Gastroesophageal sphincter (tissue), 3 donors: ENCODE data around the gene CYREN.

Experiments used
- EP300 ChIP-seq: sonication (generic); formaldehyde crosslinking; IDR thresholded peaks from one replicate; pipeline ENCODE4 v1.6.1; 2017; ENCODE audit warnings: antibody characterized with exemption, mild to moderate bottlenecking
- POLR2A ChIP-seq, 2 donors: fragments of 450-650 bp; IDR thresholded peaks; one replicate each; pipeline ENCODE4 v1.6.1; 2017; ENCODE audit warnings: antibody characterized with exemption in 2 of 2, mild to moderate bottlenecking in 2 of 2, moderate library complexity in 1 of 2
- TF ChIP-seq, protein P1 (sequence below), 4 experiments: fragments of 200-600 bp in 2 of 4; fragments of 450-650 bp in 2 of 4; sonication (generic) in 1 of 4; IDR thresholded peaks; one replicate each; pipeline ENCODE4 v1.5.1; 2017 to 2019; ENCODE audit warnings: antibody characterized with exemption in 4 of 4, mild to moderate bottlenecking in 2 of 4, moderate library complexity in 2 of 4

DNA sequence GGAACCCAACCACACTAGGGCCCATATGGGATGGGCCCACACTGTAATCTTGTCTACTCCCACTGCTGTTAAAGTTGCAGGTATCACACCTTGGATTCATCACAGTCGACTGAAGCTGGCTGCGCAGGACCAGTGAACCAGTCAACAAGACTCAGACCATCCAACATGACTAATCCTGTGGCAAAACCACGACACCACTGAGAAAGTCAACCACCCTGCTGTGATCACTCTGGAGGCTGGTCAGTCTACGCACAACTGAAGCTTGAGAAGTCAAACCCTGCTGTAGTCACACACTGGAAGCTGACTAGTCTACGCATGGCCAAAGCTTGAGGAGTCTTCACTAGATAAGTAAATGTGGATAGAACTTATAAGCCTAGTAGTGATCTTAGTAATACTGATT lies 9.6 kb upstream of the CYREN start:
- TF ChIP-seq POLR2A (IDR thresholded peaks at IDR 0.05) (no peak), EP300 (no peak)
- TF ChIP-seq, protein P1, sequence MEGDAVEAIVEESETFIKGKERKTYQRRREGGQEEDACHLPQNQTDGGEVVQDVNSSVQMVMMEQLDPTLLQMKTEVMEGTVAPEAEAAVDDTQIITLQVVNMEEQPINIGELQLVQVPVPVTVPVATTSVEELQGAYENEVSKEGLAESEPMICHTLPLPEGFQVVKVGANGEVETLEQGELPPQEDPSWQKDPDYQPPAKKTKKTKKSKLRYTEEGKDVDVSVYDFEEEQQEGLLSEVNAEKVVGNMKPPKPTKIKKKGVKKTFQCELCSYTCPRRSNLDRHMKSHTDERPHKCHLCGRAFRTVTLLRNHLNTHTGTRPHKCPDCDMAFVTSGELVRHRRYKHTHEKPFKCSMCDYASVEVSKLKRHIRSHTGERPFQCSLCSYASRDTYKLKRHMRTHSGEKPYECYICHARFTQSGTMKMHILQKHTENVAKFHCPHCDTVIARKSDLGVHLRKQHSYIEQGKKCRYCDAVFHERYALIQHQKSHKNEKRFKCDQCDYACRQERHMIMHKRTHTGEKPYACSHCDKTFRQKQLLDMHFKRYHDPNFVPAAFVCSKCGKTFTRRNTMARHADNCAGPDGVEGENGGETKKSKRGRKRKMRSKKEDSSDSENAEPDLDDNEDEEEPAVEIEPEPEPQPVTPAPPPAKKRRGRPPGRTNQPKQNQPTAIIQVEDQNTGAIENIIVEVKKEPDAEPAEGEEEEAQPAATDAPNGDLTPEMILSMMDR (IDR thresholded peaks at IDR 0.05) = no peak
